GM23338 (cell line): ENCODE data around the gene NTMT1. TPM values are rescaled to one million over a fixed set of nuclear protein-coding genes. Genes with fewer than 3 reads are reported as not detected.

Experiments
- ATAC-seq: fragments of 200-7000 bp; cut with Tn5 transposase; 3 replicates; pipeline ENCODE4 v1.9.1; 2020
- DNase-seq: peaks from one replicate; pipeline ENCODE4 v3.0.0-alpha.2; 2015; ENCODE audit warnings: low spot score
- H2AFZ ChIP-seq: fragments of 200-600 bp; sonication (generic); 2 replicates; pipeline ENCODE4 v1.8.0; 2016; ENCODE audit warnings: antibody characterized with exemption, mild to moderate bottlenecking, moderate library complexity
- H3F3A ChIP-seq: fragments of 200-600 bp; sonication (generic); replicated peaks from 2 replicates; pipeline ENCODE4 v1.8.0; 2017; ENCODE audit warnings: antibody characterized with exemption, mixed run types, low read depth
- H3K27ac ChIP-seq: fragments of 200-600 bp; sonication (generic); 2 replicates; pipeline ENCODE4 v1.6.1; 2016; ENCODE audit warnings: low read depth
- H3K27me3 ChIP-seq: fragments of 200-600 bp; sonication (generic); 2 replicates; pipeline ENCODE4 v1.8.0; 2016; ENCODE audit warnings: mild to moderate bottlenecking, mixed run types, moderate library complexity; ENCODE audit not compliant: insufficient read depth
- H3K36me3 ChIP-seq: fragments of 200-600 bp; sonication (generic); 2 replicates; pipeline ENCODE4 v1.8.0; 2016; ENCODE audit warnings: mild to moderate bottlenecking; ENCODE audit not compliant: insufficient read depth
- H3K4me1 ChIP-seq: fragments of 200-600 bp; sonication (generic); 2 replicates; pipeline ENCODE4 v1.8.0; 2016; ENCODE audit warnings: mild to moderate bottlenecking, moderate library complexity; ENCODE audit not compliant: insufficient read depth
- H3K4me2 ChIP-seq: fragments of 200-600 bp; sonication (generic); 2 replicates; pipeline ENCODE4 v1.7.1; 2017; ENCODE audit warnings: mixed run types
- H3K4me3 ChIP-seq: fragments of 200-600 bp; sonication (generic); 2 replicates; pipeline ENCODE4 v1.6.1; 2016; ENCODE audit warnings: mixed run types
- H3K79me2 ChIP-seq: fragments of 200-600 bp; sonication (generic); replicated peaks from 2 replicates; pipeline ENCODE4 v1.8.0; 2017; ENCODE audit warnings: mild to moderate bottlenecking; ENCODE audit not compliant: insufficient read depth
- H3K9me2 ChIP-seq: fragments of 200-600 bp; sonication (generic); 2 replicates; pipeline ENCODE4 v1.8.0; 2017; ENCODE audit not compliant: insufficient read depth
- H4K20me1 ChIP-seq: fragments of 200-600 bp; sonication (generic); replicated peaks from 2 replicates; pipeline ENCODE4 v1.8.0; 2017; ENCODE audit warnings: mild to moderate bottlenecking; ENCODE audit not compliant: insufficient read depth
- H3K27ac Mint-ChIP-seq: 2 replicates; pipeline ENCODE4 v1.8.0; 2020; ENCODE audit warnings: inconsistent platforms, mild to moderate bottlenecking, moderate library complexity, mixed read lengths
- H3K27me3 Mint-ChIP-seq: 3 replicates; pipeline ENCODE4 v1.8.0; 2022; ENCODE audit warnings: low read depth, mild to moderate bottlenecking, moderate library complexity, mixed read lengths, inconsistent platforms; ENCODE audit not compliant: insufficient read depth, poor library complexity
- H3K36me3 Mint-ChIP-seq: 3 replicates; pipeline ENCODE4 v1.8.0; 2021; ENCODE audit warnings: low read depth, mild to moderate bottlenecking, inconsistent platforms, moderate library complexity, mixed read lengths
- H3K4me1 Mint-ChIP-seq: 3 replicates; pipeline ENCODE4 v1.8.0; 2020; ENCODE audit warnings: mild to moderate bottlenecking, inconsistent platforms, mixed read lengths
- H3K4me3 Mint-ChIP-seq: 3 replicates; pipeline ENCODE4 v1.8.0; 2021; ENCODE audit warnings: moderate library complexity, mild to moderate bottlenecking, inconsistent platforms, mixed read lengths
- H3K9me3 Mint-ChIP-seq: 3 replicates; pipeline ENCODE4 v1.8.0; 2020; ENCODE audit warnings: moderate library complexity, mild to moderate bottlenecking, inconsistent platforms, mixed read lengths
- EZH2 ChIP-seq: fragments of 200-600 bp; sonication (generic); IDR thresholded peaks from one replicate; pipeline ENCODE4 v1.8.0; 2017; ENCODE audit warnings: antibody characterized with exemption, mild to moderate bottlenecking, low read depth; ENCODE audit not compliant: unreplicated experiment
- JUNB ChIP-seq: IDR thresholded peaks from one replicate; pipeline ENCODE4 v1.6.1; 2016; ENCODE audit warnings: antibody characterized with exemption; ENCODE audit not compliant: unreplicated experiment
- POLR2AphosphoS5 ChIP-seq: IDR thresholded peaks from 2 replicates; pipeline ENCODE4 v1.6.1; 2016; ENCODE audit warnings: antibody characterized with exemption, low read depth
- STAT1 ChIP-seq: IDR thresholded peaks from one replicate; pipeline ENCODE4 v1.6.1; 2016; ENCODE audit warnings: antibody characterized with exemption; ENCODE audit not compliant: unreplicated experiment
- ZNF114 ChIP-seq: fragments of 250-450 bp; sonication (Bioruptor Pico); IDR thresholded peaks from 2 replicates; pipeline ENCODE4 v1.5.0; 2020; ENCODE audit warnings: mild to moderate bottlenecking, moderate library complexity
- polyA plus RNA-seq: library from polyadenylated mRNA; unstranded; fragments of >200 nt; fragmentation: Nextera tagmentation; extraction: Ambion mirVana; gene quantifications from 2 replicates; pipeline ENCODE4 v1.2.1, GENCODE V29; 2016
- total RNA-seq: library from RNA; depleted of rRNA; stranded (reverse); fragments of >200 nt; shearing (Covaris generic); gene quantifications from 2 replicates; pipeline ENCODE4 v1.2.3, GENCODE V29; 2014
- TF ChIP-seq, protein P1 (sequence below): fragments of 250-450 bp; sonication (Bioruptor Pico); IDR thresholded peaks from 2 replicates; pipeline ENCODE4 v1.5.0; 2020; ENCODE audit warnings: mild to moderate bottlenecking, moderate library complexity
- TF ChIP-seq, protein P2 (sequence below): IDR thresholded peaks from one replicate; pipeline ENCODE4 v1.6.1; 2018; ENCODE audit warnings: antibody characterized with exemption; ENCODE audit not compliant: unreplicated experiment

NTMT1 gene
- total and polyA plus RNA-seq, 2 experiments from 2014 or later = 59.4 to 108 TPM

- TF ChIP-seq, protein P1, sequence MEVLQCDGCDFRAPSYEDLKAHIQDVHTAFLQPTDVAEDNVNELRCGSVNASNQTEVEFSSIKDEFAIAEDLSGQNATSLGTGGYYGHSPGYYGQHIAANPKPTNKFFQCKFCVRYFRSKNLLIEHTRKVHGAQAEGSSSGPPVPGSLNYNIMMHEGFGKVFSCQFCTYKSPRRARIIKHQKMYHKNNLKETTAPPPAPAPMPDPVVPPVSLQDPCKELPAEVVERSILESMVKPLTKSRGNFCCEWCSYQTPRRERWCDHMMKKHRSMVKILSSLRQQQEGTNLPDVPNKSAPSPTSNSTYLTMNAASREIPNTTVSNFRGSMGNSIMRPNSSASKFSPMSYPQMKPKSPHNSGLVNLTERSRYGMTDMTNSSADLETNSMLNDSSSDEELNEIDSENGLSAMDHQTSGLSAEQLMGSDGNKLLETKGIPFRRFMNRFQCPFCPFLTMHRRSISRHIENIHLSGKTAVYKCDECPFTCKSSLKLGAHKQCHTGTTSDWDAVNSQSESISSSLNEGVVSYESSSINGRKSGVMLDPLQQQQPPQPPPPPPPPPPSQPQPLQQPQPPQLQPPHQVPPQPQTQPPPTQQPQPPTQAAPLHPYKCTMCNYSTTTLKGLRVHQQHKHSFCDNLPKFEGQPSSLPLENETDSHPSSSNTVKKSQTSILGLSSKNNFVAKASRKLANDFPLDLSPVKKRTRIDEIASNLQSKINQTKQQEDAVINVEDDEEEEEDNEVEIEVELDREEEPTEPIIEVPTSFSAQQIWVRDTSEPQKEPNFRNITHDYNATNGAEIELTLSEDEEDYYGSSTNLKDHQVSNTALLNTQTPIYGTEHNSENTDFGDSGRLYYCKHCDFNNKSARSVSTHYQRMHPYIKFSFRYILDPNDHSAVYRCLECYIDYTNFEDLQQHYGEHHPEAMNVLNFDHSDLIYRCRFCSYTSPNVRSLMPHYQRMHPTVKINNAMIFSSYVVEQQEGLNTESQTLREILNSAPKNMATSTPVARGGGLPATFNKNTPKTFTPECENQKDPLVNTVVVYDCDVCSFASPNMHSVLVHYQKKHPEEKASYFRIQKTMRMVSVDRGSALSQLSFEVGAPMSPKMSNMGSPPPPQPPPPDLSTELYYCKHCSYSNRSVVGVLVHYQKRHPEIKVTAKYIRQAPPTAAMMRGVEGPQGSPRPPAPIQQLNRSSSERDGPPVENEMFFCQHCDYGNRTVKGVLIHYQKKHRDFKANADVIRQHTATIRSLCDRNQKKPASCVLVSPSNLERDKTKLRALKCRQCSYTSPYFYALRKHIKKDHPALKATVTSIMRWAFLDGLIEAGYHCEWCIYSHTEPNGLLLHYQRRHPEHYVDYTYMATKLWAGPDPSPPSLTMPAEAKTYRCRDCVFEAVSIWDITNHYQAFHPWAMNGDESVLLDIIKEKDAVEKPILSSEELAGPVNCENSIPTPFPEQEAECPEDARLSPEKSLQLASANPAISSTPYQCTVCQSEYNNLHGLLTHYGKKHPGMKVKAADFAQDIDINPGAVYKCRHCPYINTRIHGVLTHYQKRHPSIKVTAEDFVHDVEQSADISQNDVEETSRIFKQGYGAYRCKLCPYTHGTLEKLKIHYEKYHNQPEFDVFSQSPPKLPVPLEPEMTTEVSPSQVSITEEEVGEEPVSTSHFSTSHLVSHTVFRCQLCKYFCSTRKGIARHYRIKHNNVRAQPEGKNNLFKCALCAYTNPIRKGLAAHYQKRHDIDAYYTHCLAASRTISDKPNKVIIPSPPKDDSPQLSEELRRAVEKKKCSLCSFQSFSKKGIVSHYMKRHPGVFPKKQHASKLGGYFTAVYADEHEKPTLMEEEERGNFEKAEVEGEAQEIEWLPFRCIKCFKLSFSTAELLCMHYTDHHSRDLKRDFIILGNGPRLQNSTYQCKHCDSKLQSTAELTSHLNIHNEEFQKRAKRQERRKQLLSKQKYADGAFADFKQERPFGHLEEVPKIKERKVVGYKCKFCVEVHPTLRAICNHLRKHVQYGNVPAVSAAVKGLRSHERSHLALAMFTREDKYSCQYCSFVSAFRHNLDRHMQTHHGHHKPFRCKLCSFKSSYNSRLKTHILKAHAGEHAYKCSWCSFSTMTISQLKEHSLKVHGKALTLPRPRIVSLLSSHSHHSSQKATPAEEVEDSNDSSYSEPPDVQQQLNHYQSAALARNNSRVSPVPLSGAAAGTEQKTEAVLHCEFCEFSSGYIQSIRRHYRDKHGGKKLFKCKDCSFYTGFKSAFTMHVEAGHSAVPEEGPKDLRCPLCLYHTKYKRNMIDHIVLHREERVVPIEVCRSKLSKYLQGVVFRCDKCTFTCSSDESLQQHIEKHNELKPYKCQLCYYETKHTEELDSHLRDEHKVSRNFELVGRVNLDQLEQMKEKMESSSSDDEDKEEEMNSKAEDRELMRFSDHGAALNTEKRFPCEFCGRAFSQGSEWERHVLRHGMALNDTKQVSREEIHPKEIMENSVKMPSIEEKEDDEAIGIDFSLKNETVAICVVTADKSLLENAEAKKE (CRISPR knock-in tag) = no peak
- TF ChIP-seq JUNB (no peak), ZNF114 (CRISPR knock-in tag) (no peak)
Observed at GRCh38 chr9:129595903-129596540, 29.9 kb upstream of the NTMT1 start (continued).

DNA sequence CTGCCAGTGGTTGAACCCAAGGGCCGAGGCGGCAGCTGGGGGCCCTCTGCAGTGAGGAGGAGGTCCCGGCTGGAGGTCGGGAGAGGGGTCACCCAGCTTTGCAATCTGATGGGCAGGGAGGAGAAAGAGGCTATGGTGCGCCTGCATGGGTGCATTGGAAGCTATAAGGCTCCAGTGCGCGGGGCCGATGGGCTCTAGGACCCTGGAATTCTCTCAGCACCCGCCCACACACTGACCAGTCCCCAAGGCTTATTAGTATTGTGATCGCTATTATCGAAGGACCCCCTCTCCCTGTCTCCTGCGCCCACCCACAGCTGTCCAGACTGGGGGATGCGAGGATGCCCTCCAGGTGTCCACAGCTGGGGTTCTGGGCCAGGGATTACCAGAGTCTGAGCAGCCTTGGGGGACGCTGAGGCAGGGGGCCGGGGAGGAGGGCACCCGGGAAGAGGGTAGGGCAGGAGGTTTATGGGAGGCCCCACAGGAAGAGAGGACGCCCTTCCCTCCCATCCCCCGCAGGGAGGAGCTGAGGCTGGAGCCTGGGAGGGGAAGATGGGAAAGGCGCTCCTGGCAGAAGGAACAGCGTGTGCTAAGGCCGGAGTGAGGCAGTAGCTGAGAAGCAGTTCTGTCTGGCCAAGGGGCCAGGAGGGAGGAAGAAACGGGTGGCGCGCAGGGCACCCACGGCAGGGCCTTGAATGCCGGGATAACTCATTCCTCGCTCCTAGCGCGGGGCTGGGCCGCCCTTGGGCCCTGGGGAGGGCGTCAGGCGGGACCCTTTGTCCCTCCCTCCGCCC is 29.2 kb upstream of the NTMT1 start:
- H3K4me1 Mint-ChIP-seq = peaks cover 34% of the 10 kb centered on the region
- peaks cover 25% of the 10 kb centered on the region for H3K4me1 ChIP-seq
- no peak overlapping the region for H3K27ac Mint-ChIP-seq
- DNase-seq = peak; percentile 88
- H2AFZ ChIP-seq = peak overlapping the region; percentile 97
- ATAC-seq = peak; percentile 76
- H3K27ac ChIP-seq = no peak overlapping the region
- H3F3A ChIP-seq = no peaks in the 10 kb centered on the region
- H3K9me3 Mint-ChIP-seq = no peaks in the 10 kb centered on the region
- H3K79me2 ChIP-seq = no peaks in the 10 kb centered on the region
- peaks cover 53% of the 10 kb centered on the region for H3K27me3 ChIP-seq
- H3K27me3 Mint-ChIP-seq = peaks cover 61% of the 10 kb centered on the region
- H3K9me2 ChIP-seq = no peaks in the 10 kb centered on the region
- TF ChIP-seq, protein P2, sequence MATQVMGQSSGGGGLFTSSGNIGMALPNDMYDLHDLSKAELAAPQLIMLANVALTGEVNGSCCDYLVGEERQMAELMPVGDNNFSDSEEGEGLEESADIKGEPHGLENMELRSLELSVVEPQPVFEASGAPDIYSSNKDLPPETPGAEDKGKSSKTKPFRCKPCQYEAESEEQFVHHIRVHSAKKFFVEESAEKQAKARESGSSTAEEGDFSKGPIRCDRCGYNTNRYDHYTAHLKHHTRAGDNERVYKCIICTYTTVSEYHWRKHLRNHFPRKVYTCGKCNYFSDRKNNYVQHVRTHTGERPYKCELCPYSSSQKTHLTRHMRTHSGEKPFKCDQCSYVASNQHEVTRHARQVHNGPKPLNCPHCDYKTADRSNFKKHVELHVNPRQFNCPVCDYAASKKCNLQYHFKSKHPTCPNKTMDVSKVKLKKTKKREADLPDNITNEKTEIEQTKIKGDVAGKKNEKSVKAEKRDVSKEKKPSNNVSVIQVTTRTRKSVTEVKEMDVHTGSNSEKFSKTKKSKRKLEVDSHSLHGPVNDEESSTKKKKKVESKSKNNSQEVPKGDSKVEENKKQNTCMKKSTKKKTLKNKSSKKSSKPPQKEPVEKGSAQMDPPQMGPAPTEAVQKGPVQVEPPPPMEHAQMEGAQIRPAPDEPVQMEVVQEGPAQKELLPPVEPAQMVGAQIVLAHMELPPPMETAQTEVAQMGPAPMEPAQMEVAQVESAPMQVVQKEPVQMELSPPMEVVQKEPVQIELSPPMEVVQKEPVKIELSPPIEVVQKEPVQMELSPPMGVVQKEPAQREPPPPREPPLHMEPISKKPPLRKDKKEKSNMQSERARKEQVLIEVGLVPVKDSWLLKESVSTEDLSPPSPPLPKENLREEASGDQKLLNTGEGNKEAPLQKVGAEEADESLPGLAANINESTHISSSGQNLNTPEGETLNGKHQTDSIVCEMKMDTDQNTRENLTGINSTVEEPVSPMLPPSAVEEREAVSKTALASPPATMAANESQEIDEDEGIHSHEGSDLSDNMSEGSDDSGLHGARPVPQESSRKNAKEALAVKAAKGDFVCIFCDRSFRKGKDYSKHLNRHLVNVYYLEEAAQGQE = no peak
- TF ChIP-seq STAT1 (no peak), EZH2 (no peak), JUNB (no peak), ZNF114 (CRISPR knock-in tag) (no peak), POLR2AphosphoS5 (peak; percentile 56; the same call in 1 of the 2 replicates)
- H3K4me3 Mint-ChIP-seq = peak overlapping the region; percentile 78
- H3K4me2 ChIP-seq = peak overlapping the region; percentile 96
- H3K4me3 ChIP-seq = peak overlapping the region; percentile 89
- no peaks in the 10 kb centered on the region for H4K20me1 ChIP-seq
- H3K36me3 Mint-ChIP-seq = no peaks in the 10 kb centered on the region
- H3K36me3 ChIP-seq = no peaks in the 10 kb centered on the region
